Mesothelial cell of epicardium (in vitro differentiated cells): ENCODE results near the gene DHRS4. TPM values are rescaled to one million over a fixed set of nuclear protein-coding genes. Genes with fewer than 3 reads are reported as not detected.
"Not testable (repeated sequence)": the region's sequence is repeated elsewhere in the genome, so short reads cannot be mapped to it uniquely, and the experiment has no call there.

Experiments used
- DNase-seq, 2 experiments: peaks; one replicate each; pipeline ENCODE4 v3.0.0; 2021; ENCODE audit warnings: low spot score in 2 of 2; ENCODE audit not compliant: unreplicated experiment in 2 of 2
- H3K27ac Mint-ChIP-seq: 2 replicates; pipeline ENCODE4 v1.8.0; 2021; ENCODE audit warnings: mixed read lengths
- H3K27me3 Mint-ChIP-seq: 2 replicates; pipeline ENCODE4 v1.8.0; 2021; ENCODE audit warnings: low read depth, mixed read lengths
- H3K36me3 Mint-ChIP-seq: 2 replicates; pipeline ENCODE4 v1.8.0; 2021; ENCODE audit warnings: mixed read lengths
- H3K4me1 Mint-ChIP-seq: 2 replicates; pipeline ENCODE4 v1.8.0; 2021; ENCODE audit warnings: mixed read lengths
- H3K4me3 Mint-ChIP-seq: 2 replicates; pipeline ENCODE4 v1.8.0; 2021; ENCODE audit warnings: mild to moderate bottlenecking, moderate library complexity, mixed read lengths
- H3K9me3 Mint-ChIP-seq: 2 replicates; pipeline ENCODE4 v1.8.0; 2021; ENCODE audit warnings: mixed read lengths
- total RNA-seq: library from RNA; stranded (reverse); gene quantifications from 3 replicates; pipeline ENCODE4 v1.2.1, GENCODE V29; 2021
- TF ChIP-seq, protein P1 (sequence below): fragments of 200-600 bp; sonication (generic); IDR thresholded peaks from one replicate; pipeline ENCODE4 v1.5.0; 2021; ENCODE audit warnings: antibody characterized with exemption; ENCODE audit not compliant: unreplicated experiment

DHRS4 gene
- total RNA-seq, 1 donor from 2014 or later = 22.0 TPM

DNA sequence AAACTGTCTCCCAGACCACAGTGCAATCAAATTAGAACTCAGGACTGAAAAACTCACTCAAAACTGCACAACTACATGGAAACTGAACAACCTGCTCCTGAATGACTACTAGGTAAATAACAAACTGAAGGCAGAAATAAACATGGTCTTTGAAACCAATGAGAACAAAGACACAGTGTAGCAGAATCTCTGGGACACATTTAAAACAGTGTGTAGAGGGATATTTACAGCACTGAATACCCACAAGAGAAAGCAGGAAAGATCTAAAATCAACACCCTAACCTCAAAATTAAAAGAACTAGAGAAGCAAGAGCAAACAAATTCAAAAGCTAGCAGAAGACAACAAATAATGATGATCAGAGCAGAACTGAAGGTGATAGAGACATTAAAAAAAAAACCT is 20.5 kb downstream of the DHRS4 start:
- Mint-ChIP-seq H3K36me3 (peaks cover 14% of the 10 kb centered on the region), H3K9me3 (peaks cover 44% of the 10 kb centered on the region)
- not testable (repeated sequence) for H3K27ac Mint-ChIP-seq, H3K4me3 Mint-ChIP-seq, DNase-seq, H3K4me1 Mint-ChIP-seq, H3K27me3 Mint-ChIP-seq

DNA sequence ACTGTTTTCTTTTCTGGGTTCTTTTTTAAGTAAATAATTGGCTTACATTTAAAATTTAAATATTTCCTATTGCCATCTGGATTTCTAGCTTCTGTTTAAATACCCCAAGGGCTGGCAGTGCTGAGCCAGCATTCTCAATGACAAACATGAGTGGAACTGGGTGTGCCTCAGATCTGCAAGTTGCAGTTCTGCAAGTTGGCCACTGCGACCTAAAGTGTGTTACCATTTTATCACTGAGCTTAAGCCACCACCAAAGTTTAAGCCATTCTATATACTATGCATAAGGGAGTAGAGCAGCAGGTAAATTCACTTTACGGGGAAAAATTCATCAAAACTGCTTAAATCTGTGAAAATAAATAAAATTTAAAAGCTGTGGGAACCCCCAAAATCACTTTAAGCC is 23.6 kb downstream of the DHRS4 start:
- H3K27me3 Mint-ChIP-seq, H3K4me3 Mint-ChIP-seq, H3K4me1 Mint-ChIP-seq, H3K27ac Mint-ChIP-seq, DNase-seq: not testable (repeated sequence)
- peaks cover 13% of the 10 kb centered on the region for H3K36me3 Mint-ChIP-seq
- TF ChIP-seq, protein P1, sequence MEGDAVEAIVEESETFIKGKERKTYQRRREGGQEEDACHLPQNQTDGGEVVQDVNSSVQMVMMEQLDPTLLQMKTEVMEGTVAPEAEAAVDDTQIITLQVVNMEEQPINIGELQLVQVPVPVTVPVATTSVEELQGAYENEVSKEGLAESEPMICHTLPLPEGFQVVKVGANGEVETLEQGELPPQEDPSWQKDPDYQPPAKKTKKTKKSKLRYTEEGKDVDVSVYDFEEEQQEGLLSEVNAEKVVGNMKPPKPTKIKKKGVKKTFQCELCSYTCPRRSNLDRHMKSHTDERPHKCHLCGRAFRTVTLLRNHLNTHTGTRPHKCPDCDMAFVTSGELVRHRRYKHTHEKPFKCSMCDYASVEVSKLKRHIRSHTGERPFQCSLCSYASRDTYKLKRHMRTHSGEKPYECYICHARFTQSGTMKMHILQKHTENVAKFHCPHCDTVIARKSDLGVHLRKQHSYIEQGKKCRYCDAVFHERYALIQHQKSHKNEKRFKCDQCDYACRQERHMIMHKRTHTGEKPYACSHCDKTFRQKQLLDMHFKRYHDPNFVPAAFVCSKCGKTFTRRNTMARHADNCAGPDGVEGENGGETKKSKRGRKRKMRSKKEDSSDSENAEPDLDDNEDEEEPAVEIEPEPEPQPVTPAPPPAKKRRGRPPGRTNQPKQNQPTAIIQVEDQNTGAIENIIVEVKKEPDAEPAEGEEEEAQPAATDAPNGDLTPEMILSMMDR = peak; percentile 36
- peaks cover 33% of the 10 kb centered on the region for H3K9me3 Mint-ChIP-seq

DNA sequence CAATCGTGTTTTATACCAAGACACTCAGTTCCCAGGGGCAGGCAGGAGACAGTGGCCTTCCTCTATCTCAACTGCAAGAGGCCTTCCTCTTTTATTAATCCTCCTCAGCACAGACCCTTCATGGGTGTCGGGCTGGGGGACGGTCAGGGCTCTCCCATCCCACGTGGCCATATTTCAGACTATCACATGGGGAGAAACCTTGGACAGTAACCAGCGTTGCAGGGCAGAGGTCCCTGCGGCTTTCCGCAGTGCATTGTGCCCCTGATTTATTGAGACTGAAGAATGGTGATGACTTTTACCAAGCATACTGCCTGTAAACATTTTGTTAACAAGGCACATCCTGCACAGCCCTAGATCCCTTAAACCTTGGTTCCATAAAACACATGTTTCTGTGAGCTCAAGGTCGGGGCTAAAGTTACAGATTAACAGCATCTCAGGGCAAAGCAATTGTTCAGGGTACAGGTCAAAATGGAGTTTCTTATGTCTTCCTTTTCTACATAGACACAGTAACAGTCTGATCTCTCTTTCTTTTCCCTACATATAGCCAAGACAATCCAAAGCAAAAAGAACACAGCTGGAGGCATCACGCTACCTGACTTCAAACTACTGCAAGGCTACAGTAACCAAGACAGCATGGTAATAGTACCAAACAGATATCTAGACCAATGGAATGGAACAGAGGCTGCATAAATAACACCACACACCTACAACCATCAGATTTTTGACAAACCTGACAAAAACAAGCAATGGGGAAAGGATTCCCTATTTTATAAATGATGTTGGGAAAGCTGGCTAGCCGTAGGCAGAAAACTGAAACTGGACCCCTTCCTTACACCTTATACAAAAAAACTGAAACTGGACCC is 28.6 kb downstream of the DHRS4 start:
- H3K27ac Mint-ChIP-seq, H3K27me3 Mint-ChIP-seq, DNase-seq, H3K9me3 Mint-ChIP-seq, H3K4me1 Mint-ChIP-seq, H3K4me3 Mint-ChIP-seq: not testable (repeated sequence)
- peaks cover 11% of the 10 kb centered on the region for H3K36me3 Mint-ChIP-seq

DNA sequence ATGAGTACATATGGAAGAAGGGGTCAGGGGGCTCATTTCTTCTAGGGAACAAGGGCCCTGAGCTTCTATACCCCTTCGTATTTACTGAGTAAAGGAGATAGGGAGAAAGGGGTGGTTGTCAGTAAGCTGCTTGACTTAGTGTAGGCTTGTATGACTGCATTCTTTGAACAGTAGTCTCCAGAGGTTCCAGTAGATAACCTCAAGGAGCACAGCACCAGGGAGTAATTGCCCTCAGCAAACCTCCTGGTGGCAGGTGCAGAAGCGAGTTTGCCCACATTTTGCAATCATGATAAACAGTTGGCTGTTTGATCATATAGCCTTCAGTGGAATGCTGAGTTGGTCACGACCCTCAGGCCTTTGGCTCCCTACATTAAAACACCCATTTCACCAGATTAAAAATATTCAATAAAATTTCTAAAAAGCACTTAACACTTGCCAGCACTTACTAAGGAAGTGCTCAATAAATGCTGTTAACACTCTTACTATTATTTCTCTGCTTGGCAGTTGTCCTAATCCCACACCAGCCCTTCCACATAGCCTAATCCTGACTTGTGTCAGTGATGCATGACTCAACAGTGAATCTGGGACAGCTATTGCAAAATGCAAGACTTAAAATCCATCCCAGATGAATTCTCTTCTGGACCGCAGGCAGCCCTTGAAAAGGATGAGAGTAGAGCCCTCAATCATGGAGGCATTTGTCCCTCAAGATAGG is 31.5 kb downstream of the DHRS4 start:
- Mint-ChIP-seq H3K4me1 (peaks cover 16% of the 10 kb centered on the region), H3K36me3 (peaks cover 11% of the 10 kb centered on the region), H3K27ac (no peak overlapping the region), H3K27me3 (no peaks in the 10 kb centered on the region), H3K9me3 (no peaks in the 10 kb centered on the region), H3K4me3 (no peak overlapping the region)
- TF ChIP-seq, protein P1 = no peak
- DNase-seq = no peak

DNA sequence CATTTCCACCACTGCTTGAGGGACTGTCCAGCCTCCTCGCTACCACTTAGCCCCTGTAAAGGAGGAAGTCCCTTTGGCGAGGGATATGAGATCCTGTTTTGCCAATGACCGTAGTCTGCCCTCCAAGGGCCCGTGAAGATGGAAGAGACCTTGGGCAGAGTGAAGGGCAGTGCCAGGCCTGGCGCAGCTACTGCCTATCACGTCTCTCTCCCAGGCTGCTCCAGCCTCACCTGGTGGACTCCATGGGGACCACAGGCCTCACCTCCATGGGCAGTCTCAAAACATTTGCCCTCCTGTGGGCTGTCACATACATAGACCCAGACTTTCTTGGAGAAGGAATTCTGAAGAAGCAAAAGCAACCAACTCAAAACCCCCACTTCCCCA is 34.6 kb downstream of the DHRS4 start:
- not testable (repeated sequence) for H3K27me3 Mint-ChIP-seq, H3K9me3 Mint-ChIP-seq, H3K36me3 Mint-ChIP-seq, DNase-seq
- H3K4me1 Mint-ChIP-seq = peaks cover 16% of the 10 kb centered on the region
- peak overlapping the region; percentile 67 for H3K27ac Mint-ChIP-seq
- H3K4me3 Mint-ChIP-seq = peak overlapping the region; percentile 66

DNA sequence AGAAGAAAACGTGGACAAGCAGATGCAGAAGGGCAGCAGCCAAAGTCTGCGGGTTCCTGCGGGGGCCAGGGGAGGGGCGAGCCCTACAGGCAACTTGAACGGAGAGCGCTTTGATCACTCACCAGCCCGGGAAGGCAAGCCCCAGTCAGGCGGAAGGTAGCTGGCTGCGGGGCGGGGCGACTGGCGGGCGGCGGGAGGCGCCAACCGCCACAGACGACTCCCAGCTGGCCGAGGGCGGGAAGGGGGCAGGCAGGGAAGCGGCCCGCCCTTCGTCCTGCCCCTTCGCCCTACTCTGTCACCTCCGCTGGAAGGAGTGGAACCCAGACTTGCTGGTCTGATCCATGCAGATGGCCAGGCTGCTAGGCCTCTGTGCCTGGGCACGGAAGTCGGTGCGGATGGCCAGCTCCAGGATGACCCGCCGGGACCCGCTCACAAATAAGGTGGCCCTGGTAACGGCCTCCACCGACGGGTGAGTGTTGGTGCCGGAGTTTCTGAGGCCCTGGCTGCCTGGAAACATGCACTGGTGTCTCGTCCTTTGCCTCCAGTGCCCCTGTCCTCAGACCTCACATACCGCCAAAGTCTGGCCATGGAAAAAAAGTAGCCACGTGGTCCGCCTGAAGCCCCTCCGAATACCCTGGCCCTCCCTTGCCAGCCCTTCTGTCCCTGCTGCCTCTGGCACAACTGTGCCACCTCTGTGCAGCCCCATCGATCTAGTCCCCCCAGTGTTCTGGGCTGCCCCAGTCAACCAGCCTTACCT is 35.2 kb downstream of the DHRS4 start, which contains the start of gene DHRS4L2:
Gene DHRS4L2, plus strand, starts transcription at position 323 of the 757 bp plus-strand sequence. Its CDS starts 19 bp downstream, at position 342.
- H3K9me3 Mint-ChIP-seq, H3K36me3 Mint-ChIP-seq, H3K27me3 Mint-ChIP-seq: not testable (repeated sequence)
- peak; percentile 55 to 77 for DNase-seq
- Mint-ChIP-seq H3K27ac (peak within 1 kb of the TSS; percentile 78), H3K4me3 (peak within 1 kb of the TSS; percentile 66), H3K4me1 (peaks cover 16% of the 10 kb centered on the region)

DNA sequence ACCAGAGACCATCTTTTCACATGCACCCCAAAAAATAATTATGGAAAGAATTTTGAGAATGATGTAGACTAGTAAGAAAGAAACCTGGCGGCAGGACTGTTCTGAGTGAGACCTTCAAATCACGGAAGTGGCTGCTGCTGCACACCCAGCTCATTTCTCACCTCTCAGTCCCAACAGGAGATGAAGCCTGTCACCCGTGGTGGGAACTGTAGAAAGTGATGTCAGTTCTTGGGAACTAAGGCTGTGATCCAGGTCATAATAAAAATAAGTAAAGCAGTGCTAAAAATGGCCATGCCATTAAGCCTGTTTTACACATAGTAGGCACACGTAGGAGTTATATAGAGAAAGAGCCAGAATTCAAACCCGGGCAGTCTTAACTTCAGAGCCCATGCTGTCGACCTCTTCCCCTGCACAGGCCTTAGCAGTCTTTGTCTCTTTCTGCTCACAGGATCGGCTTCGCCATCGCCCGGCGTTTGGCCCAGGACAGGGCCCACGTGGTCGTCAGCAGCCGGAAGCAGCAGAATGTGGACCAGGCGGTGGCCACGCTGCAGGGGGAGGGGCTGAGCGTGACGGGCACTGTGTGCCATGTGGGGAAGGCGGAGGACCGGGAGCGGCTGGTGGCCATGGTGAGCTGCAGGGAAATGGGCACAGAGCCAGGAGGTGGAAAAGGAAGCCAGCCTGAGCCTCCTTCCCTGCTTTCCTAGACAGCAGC is 36.3 kb downstream of the DHRS4 start:
- not testable (repeated sequence) for DNase-seq, H3K27ac Mint-ChIP-seq, H3K36me3 Mint-ChIP-seq, H3K27me3 Mint-ChIP-seq, H3K9me3 Mint-ChIP-seq
- peaks cover 16% of the 10 kb centered on the region for H3K4me1 Mint-ChIP-seq
- H3K4me3 Mint-ChIP-seq = peak overlapping the region; percentile 66

DNA sequence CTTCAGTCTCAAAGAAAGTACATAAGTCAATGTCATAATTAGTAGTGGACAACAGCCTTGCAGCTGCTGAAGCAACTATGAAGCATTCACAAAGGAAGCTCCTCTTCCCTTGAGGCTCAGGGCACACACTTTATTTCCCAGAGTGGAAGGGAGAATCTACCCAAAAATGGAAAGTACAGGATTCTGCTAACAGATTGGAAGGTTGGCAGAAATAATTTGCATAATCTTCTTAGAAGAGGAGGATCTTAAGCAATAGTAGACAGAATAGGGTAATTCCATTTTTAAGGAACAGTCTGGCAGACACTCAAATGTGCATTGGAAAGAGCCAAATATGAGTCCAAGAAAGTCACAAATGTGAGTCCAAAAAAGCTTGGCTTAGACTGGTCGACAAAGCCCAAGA is 37.4 kb downstream of the DHRS4 start:
- not testable (repeated sequence) for H3K9me3 Mint-ChIP-seq, H3K27ac Mint-ChIP-seq, H3K27me3 Mint-ChIP-seq, DNase-seq, H3K36me3 Mint-ChIP-seq, H3K4me3 Mint-ChIP-seq
- peaks cover 16% of the 10 kb centered on the region for H3K4me1 Mint-ChIP-seq

DNA sequence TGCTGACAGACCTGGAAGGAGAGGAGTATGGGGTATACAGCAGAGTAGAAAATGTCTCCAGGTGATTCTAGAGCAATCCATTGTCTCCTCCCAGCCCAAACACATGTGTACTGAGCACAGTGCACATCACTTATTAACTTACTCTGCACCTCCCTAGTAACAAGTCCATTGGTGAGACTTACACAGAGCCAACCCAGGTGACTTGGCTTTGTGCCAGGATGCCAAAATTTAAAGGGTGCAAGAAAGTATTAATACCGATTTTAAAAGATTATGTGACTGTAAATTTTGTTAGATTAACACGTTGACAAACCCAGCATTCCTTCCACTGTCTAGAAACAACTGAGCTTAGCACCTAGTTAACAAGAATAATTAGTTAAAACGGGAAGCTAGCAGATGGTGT is 39.5 kb downstream of the DHRS4 start:
- H3K36me3 Mint-ChIP-seq, H3K9me3 Mint-ChIP-seq, H3K27ac Mint-ChIP-seq, DNase-seq, H3K27me3 Mint-ChIP-seq, H3K4me3 Mint-ChIP-seq: not testable (repeated sequence)
- peaks cover 16% of the 10 kb centered on the region for H3K4me1 Mint-ChIP-seq

DNA sequence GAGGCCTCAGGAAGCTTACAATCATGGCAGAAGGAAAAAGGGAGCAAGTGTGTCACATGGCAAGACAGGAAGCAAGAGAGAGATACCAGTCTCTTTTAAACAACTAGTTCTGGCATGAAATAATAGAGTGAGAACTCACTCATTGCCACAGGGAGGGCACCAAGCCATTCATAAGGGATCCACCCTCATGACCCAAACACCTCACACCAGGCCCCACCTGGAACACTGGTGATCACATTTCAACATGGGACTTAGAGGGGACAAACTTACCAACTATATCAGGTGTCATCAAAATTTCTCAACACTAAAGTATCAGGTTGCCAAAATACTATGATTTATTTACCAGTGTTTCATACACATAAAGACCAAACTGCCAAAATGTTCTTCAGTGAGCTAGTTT is 42.4 kb downstream of the DHRS4 start:
- DNase-seq, H3K27me3 Mint-ChIP-seq, H3K4me1 Mint-ChIP-seq, H3K4me3 Mint-ChIP-seq, H3K27ac Mint-ChIP-seq, H3K9me3 Mint-ChIP-seq, H3K36me3 Mint-ChIP-seq: not testable (repeated sequence)

DNA sequence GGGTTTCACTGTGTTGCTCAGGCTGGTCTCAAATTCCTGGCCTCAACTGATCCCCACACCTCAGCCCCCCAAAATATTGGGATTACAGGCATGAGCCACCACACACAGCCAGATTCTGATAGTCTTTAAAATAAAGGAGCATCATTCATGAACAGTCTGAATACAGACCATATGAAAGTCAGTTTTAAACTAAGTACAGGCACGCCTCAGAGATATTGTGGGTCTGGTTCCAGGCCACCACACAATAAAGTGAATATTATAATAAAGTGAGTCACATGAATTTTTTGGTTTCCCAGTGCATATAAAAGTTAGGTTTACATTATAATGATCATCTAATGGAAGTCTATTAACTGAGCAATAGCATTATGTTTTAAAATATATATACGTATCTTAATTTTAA is 43.3 kb downstream of the DHRS4 start:
- not testable (repeated sequence) for H3K4me3 Mint-ChIP-seq, H3K36me3 Mint-ChIP-seq, DNase-seq, H3K9me3 Mint-ChIP-seq, H3K4me1 Mint-ChIP-seq, H3K27me3 Mint-ChIP-seq, H3K27ac Mint-ChIP-seq
